Right ventricle myocardium superior (tissue), 1 donor: Measurements from ENCODE around the gene GSK3B. TPM values are rescaled to one million over a fixed set of nuclear protein-coding genes. Genes with fewer than 3 reads are reported as not detected.

Experiments
- ATAC-seq: fragments of 200-7000 bp; cut with Tn5 transposase; one replicate; pipeline ENCODE4 v1.9.1; 2020; ENCODE audit warnings: mild to moderate bottlenecking; ENCODE audit not compliant: poor library complexity
- DNase-seq: peaks from one replicate; pipeline ENCODE4 v3.0.0-alpha.2; 2020
- intact Hi-C: fragments of 100-400 bp; cut with DNase I; formaldehyde crosslinking; loops from one replicate; pipeline ENCODE4 v1.11.2; 2022
- total RNA-seq: library from RNA; stranded (reverse); fragmentation: NEBNext Ultra II Directional; extraction: Animal tissue kit (Norgen Biotek cat#: 25700); gene quantifications from one replicate; pipeline ENCODE4 v1.2.1, GENCODE V29; 2021
- donor health status: DM: no; HTN: yes; CAD: no; lungs with severe emphysema.

GSK3B gene
- total RNA-seq, 1 donor from 2014 or later = 35.0 TPM

- intact Hi-C loops = no loop called here
- ATAC-seq = no peak
These were observed 118.0 kb downstream of the GSK3B start for GRCh38 chr3:119976214-119976613.

GRCh38 chr3:119974656-119975055, 119.6 kb downstream of the GSK3B start:
- DNase-seq (no peak), ATAC-seq (no peak)
- intact Hi-C loops = no loop called here

More at GRCh38 chr3:119976214-119976613, 118.0 kb downstream of the GSK3B start:
- DNase-seq = no peak

- DNase-seq = no peak
- intact Hi-C loops = no loop called here
- no peak for ATAC-seq
These were observed 121.1 kb downstream of the GSK3B start for GRCh38 chr3:119973018-119973646.

GRCh38 chr3:119969759-119970158, 124.5 kb downstream of the GSK3B start:
- DNase-seq (no peak), ATAC-seq (no peak)
- intact Hi-C loops = no loop called here

GRCh38 chr3:119967353-119968006, 126.8 kb downstream of the GSK3B start:
- DNase-seq = no peak
- intact Hi-C loops = no loop called here
- ATAC-seq = no peak

- DNase-seq = no peak
- ATAC-seq = no peak
- intact Hi-C loops = no loop called here
These were observed 128.6 kb downstream of the GSK3B start for GRCh38 chr3:119965692-119966091.

- ATAC-seq (no peak), DNase-seq (no peak)
- intact Hi-C loops = no loop called here
These were observed 130.0 kb downstream of the GSK3B start for GRCh38 chr3:119964294-119964693.

- ATAC-seq (peak; percentile 64), DNase-seq (no peak)
- intact Hi-C loops = no loop called here
These were observed 138.3 kb downstream of the GSK3B start for GRCh38 chr3:119955972-119956371.

GRCh38 chr3:119950666-119951325, 143.5 kb downstream of the GSK3B start:
- ATAC-seq (peak; percentile 28), DNase-seq (no peak)
- intact Hi-C loops = no loop called here

GRCh38 chr3:119945291-119945690, 149.0 kb downstream of the GSK3B start:
- intact Hi-C loops = no loop called here

GRCh38 chr3:119944091-119944490, 150.2 kb downstream of the GSK3B start:
- intact Hi-C loops = no loop called here
- no peak for ATAC-seq

More at GRCh38 chr3:119945291-119945690, 149.0 kb downstream of the GSK3B start:
- DNase-seq (no peak), ATAC-seq (no peak)

GRCh38 chr3:119939077-119939476, 155.2 kb downstream of the GSK3B start:
- no peak for DNase-seq
- no peak for ATAC-seq
- intact Hi-C loops = no loop called here

More at GRCh38 chr3:119944091-119944490, 150.2 kb downstream of the GSK3B start:
- DNase-seq = no peak

- ATAC-seq (no peak), DNase-seq (no peak)
- intact Hi-C loops = no loop called here
These were observed 157.0 kb downstream of the GSK3B start for GRCh38 chr3:119937229-119937628.

GRCh38 chr3:119934249-119934648, 160.0 kb downstream of the GSK3B start:
- no peak for DNase-seq
- intact Hi-C loops = no loop called here
- ATAC-seq = no peak

- DNase-seq = no peak
- intact Hi-C loops = no loop called here
- no peak for ATAC-seq
These were observed 161.0 kb downstream of the GSK3B start for GRCh38 chr3:119933207-119933606.

GRCh38 chr3:119930286-119930685, 164.0 kb downstream of the GSK3B start:
- ATAC-seq (no peak), DNase-seq (no peak)
- intact Hi-C loops = no loop called here

- ATAC-seq = no peak
- intact Hi-C loops = no loop called here
These were observed 167.1 kb downstream of the GSK3B start for GRCh38 chr3:119927190-119927589.

GRCh38 chr3:119924111-119925094, 169.8 kb downstream of the GSK3B start:
- ATAC-seq (no peak), DNase-seq (no peak)
- intact Hi-C loops = no loop called here

More at GRCh38 chr3:119927190-119927589, 167.1 kb downstream of the GSK3B start:
- no peak for DNase-seq
